Natural killer cell (primary cell): ENCODE data around the gene SH3PXD2B. TPM values are rescaled to one million over a fixed set of nuclear protein-coding genes. Genes with fewer than 3 reads are reported as not detected.

Experiments used
- ATAC-seq, 3 donors: fragments of 150-1000 bp in 2 of 3; fragments of 200-7000 bp in 1 of 3; cut with Tn5 transposase; 1 replicate in 1 of 3; 2 replicates in 2 of 3; pipeline ENCODE4 v1.10.0; 2021; ENCODE audit warnings: mild to moderate bottlenecking in 2 of 3, moderate library complexity in 2 of 3
- DNase-seq, 2 donors: peaks; one replicate each; pipeline versions ENCODE4 v3.0.0 to v3.0.0-alpha.2; 2013 to 2021; ENCODE audit warnings: mixed read lengths in 1 of 2
- H3K27ac ChIP-seq: one replicate; pipeline ENCODE4 v1.5.1; 2013; ENCODE audit warnings: mild to moderate bottlenecking, low read length
- H3K27me3 ChIP-seq: one replicate; pipeline ENCODE4 v1.6.1; 2013; ENCODE audit warnings: low read length; ENCODE audit not compliant: control insufficient read depth, insufficient read depth
- H3K36me3 ChIP-seq: one replicate; pipeline ENCODE4 v1.6.1; 2013; ENCODE audit warnings: low read length; ENCODE audit not compliant: control insufficient read depth, insufficient read depth
- H3K4me1 ChIP-seq: one replicate; pipeline ENCODE4 v1.6.1; 2013; ENCODE audit warnings: low read length; ENCODE audit not compliant: control insufficient read depth, insufficient read depth
- H3K4me3 ChIP-seq: one replicate; pipeline ENCODE4 v1.5.1; 2013; ENCODE audit warnings: low read length
- H3K9me3 ChIP-seq: one replicate; pipeline ENCODE4 v1.6.1; 2013; ENCODE audit warnings: low read length; ENCODE audit not compliant: control insufficient read depth, insufficient read depth
- H3K27ac Mint-ChIP-seq, 2 donors: one replicate each; pipeline ENCODE4 v1.8.0; 2022; ENCODE audit warnings: mild to moderate bottlenecking in 2 of 2, mixed read lengths in 2 of 2, moderate library complexity in 1 of 2
- H3K27me3 Mint-ChIP-seq, 2 donors: one replicate each; pipeline ENCODE4 v1.8.0; 2022; ENCODE audit warnings: low read depth in 2 of 2, mixed read lengths in 2 of 2
- H3K36me3 Mint-ChIP-seq: one replicate; pipeline ENCODE4 v1.8.0; 2022; ENCODE audit warnings: mixed read lengths
- H3K4me1 Mint-ChIP-seq, 2 donors: one replicate each; pipeline ENCODE4 v1.8.0; 2022; ENCODE audit warnings: mixed read lengths in 2 of 2
- H3K4me3 Mint-ChIP-seq: one replicate; pipeline ENCODE4 v1.8.0; 2022; ENCODE audit warnings: mild to moderate bottlenecking, moderate library complexity, mixed read lengths
- H3K9me3 Mint-ChIP-seq, 2 donors: one replicate each; pipeline ENCODE4 v1.8.0; 2022; ENCODE audit warnings: mixed read lengths in 2 of 2
- WGBS: methylation state at CpG from one replicate; pipeline ENCODE4 v1.1.7; 2013; ENCODE audit warnings: missing lambda C conversion rate; ENCODE audit not compliant: insufficient coverage; 5-methylcytosine and 5-hydroxymethylcytosine counted together
- intact Hi-C: fragments of 100-400 bp; cut with micrococcal nuclease; formaldehyde crosslinking; loops from one replicate; pipeline ENCODE4 v1.14.2; 2022
- total RNA-seq, 4 donors: library from RNA; stranded (reverse); fragments of 120-200 nt in 1 of 4; gene quantifications; one replicate each; pipeline versions ENCODE4 v1.2.3 to v1.2.4, GENCODE V29; 2013 to 2022
- TF ChIP-seq, protein P1 (sequence below): fragments of 200-600 bp; IDR thresholded peaks from one replicate; pipeline ENCODE4 v1.8.0; 2022; ENCODE audit warnings: antibody characterized with exemption

SH3PXD2B gene
- total RNA-seq, 3 donors from 2014 or later (not counting 1 experiment from before 2014, with no cell fraction given) = 0.25 to 0.35 TPM; not detected in 1

DNA sequence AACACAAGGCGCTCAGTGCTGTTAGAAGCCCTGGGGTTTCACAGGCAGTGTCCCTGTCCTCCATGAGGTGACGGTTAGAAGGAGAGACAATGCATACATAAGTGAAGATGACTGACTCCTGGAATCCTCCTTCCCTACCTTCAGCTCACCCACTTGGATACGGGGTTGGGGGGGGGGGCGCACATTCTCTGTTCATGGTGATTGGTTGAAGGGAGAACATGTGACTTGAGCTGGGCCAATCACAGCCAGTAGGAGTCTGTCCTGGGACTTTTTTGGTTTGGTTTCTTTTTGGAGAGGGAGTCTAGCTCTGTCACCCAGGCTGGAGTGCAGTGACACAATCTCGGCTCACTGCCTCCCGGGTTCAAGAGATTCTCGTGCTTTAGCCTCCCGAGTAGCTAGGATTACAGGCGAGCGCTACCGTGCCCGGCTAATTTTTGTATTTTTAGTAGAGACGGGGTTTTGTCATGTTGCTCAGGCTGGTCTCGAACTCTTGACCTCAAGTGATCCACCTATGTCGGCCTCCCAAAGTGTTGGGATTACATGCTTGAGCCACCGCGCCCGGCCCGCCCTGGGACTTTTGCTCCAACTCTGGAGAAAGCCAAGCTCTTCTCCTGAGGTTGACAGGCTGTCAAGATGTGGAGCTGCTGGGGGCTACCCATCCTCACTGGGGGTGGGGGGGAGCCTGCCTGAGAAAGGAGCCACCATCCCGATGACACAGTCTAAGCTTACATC, 30.8 kb downstream of the SH3PXD2B start:
- Histone ChIP-seq H3K27ac (no peak overlapping the region), H3K9me3 (no peaks in the 10 kb centered on the region), H3K36me3 (no peaks in the 10 kb centered on the region), H3K4me1 (no peaks in the 10 kb centered on the region), H3K4me3 (no peak overlapping the region), H3K27me3 (no peaks in the 10 kb centered on the region)
- no peaks in the 10 kb centered on the region for H3K9me3 Mint-ChIP-seq
- DNase-seq = no peak
- no peaks in the 10 kb centered on the region for H3K4me1 Mint-ChIP-seq
- no peak overlapping the region for H3K27ac Mint-ChIP-seq
- H3K27me3 Mint-ChIP-seq = peaks cover 8 to 12% of the 10 kb centered on the region in 2 donors
- H3K4me3 Mint-ChIP-seq = no peak overlapping the region
- WGBS = 95% methylated on average over 17 of the region's 20 CpGs
- ATAC-seq = no peak
- intact Hi-C loops = no loop called here
- H3K36me3 Mint-ChIP-seq = no peaks in the 10 kb centered on the region
- TF ChIP-seq, protein P1, sequence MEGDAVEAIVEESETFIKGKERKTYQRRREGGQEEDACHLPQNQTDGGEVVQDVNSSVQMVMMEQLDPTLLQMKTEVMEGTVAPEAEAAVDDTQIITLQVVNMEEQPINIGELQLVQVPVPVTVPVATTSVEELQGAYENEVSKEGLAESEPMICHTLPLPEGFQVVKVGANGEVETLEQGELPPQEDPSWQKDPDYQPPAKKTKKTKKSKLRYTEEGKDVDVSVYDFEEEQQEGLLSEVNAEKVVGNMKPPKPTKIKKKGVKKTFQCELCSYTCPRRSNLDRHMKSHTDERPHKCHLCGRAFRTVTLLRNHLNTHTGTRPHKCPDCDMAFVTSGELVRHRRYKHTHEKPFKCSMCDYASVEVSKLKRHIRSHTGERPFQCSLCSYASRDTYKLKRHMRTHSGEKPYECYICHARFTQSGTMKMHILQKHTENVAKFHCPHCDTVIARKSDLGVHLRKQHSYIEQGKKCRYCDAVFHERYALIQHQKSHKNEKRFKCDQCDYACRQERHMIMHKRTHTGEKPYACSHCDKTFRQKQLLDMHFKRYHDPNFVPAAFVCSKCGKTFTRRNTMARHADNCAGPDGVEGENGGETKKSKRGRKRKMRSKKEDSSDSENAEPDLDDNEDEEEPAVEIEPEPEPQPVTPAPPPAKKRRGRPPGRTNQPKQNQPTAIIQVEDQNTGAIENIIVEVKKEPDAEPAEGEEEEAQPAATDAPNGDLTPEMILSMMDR = no peak

DNA sequence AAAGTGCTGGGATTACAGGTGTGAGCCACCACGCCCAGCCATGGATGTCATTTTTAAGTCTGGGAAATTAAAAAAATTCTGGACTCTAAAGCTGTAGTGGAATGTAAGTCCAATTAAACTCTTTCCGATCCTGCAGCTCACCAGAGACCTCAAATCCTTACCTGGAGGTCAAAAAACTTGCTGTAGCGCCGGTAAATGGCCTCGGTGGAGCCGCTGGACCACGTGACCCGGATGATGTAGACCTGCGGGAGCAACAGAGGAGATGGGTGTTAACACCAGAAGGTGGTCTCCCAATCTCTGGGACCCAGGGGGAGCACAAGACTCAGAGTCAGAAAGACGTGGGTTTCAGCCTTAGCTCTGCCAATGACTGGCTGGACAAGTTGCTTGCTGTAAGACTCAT, 32.1 kb downstream of the SH3PXD2B start:
- no peak overlapping the region for H3K4me3 Mint-ChIP-seq
- intact Hi-C loops = no loop called here
- no peak overlapping the region for H3K27ac ChIP-seq
- no peak overlapping the region for H3K27ac Mint-ChIP-seq
- H3K27me3 Mint-ChIP-seq = peaks cover 8 to 12% of the 10 kb centered on the region in 2 donors
- no peaks in the 10 kb centered on the region for H3K36me3 ChIP-seq
- WGBS = 85% methylated on average over 10 of the region's 10 CpGs
- TF ChIP-seq, protein P1 = no peak
- no peak for ATAC-seq
- H3K4me1 Mint-ChIP-seq = no peaks in the 10 kb centered on the region
- no peaks in the 10 kb centered on the region for H3K36me3 Mint-ChIP-seq
- H3K4me3 ChIP-seq = no peak overlapping the region
- no peaks in the 10 kb centered on the region for H3K27me3 ChIP-seq
- H3K4me1 ChIP-seq = no peaks in the 10 kb centered on the region
- no peak for DNase-seq
- no peaks in the 10 kb centered on the region for H3K9me3 ChIP-seq
- no peaks in the 10 kb centered on the region for H3K9me3 Mint-ChIP-seq

DNA sequence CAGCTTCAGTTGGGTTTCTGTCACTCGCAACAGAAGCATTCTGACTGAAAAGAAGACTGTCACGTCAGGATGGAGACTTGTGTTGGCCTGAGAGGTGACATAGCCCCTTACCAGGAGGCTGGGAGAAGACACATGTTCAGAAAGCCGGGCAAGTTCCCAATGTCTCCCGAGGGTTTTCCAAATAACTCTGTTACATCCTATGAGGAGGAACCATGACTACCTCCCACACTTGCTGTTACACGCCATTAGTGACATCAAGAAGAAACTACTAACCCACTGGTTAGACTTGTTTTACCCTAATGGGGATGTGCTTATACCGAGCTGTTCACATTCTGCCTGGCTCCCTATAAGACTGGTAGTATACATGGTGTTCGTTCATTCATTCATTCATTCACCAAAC, 33.3 kb downstream of the SH3PXD2B start:
- H3K27ac Mint-ChIP-seq = no peak overlapping the region
- Histone ChIP-seq H3K27ac (no peak overlapping the region), H3K36me3 (no peaks in the 10 kb centered on the region), H3K4me1 (no peaks in the 10 kb centered on the region), H3K27me3 (no peaks in the 10 kb centered on the region), H3K9me3 (no peaks in the 10 kb centered on the region), H3K4me3 (no peak overlapping the region)
- TF ChIP-seq, protein P1 = no peak
- H3K9me3 Mint-ChIP-seq = no peaks in the 10 kb centered on the region
- H3K4me3 Mint-ChIP-seq = no peak overlapping the region
- WGBS = 89% methylated on average over 6 of the region's 7 CpGs
- DNase-seq (no peak), ATAC-seq (no peak)
- H3K4me1 Mint-ChIP-seq = no peaks in the 10 kb centered on the region
- no peaks in the 10 kb centered on the region for H3K36me3 Mint-ChIP-seq
- intact Hi-C loops = no loop called here
- peaks cover 6 to 8% of the 10 kb centered on the region in 2 donors for H3K27me3 Mint-ChIP-seq
